Activated B cell treated with CpG ODN at 0.5 μM for 24 hours (primary cell): ENCODE data around the gene TMEM170B. TPM values are rescaled to one million over a fixed set of nuclear protein-coding genes. Genes with fewer than 3 reads are reported as not detected.

Source experiments
- ATAC-seq: fragments of 200-7000 bp; cut with Tn5 transposase; one replicate; pipeline ENCODE4 v1.10.0; 2021; ENCODE audit warnings: low read depth, mild to moderate bottlenecking, moderate library complexity
- CTCF ChIA-PET: fragments of 350-600 bp; sonication (Branson Sonifier 250); formaldehyde crosslinking; loops from one replicate; lab custom pipeline; 2021; ENCODE audit warnings: antibody characterized with exemption; lab: Charles Lee
- POLR2A ChIA-PET: fragments of 350-600 bp; sonication (Branson Sonifier 250); formaldehyde crosslinking; loops from one replicate; lab custom pipeline; 2021; ENCODE audit warnings: antibody characterized with exemption; lab: Charles Lee
- DNase-seq: peaks from one replicate; pipeline ENCODE4 v3.0.0; 2022
- H3K27ac Mint-ChIP-seq: one replicate; pipeline ENCODE4 v1.8.0; 2020; ENCODE audit warnings: mixed read lengths
- H3K27me3 Mint-ChIP-seq: one replicate; pipeline ENCODE4 v1.8.0; 2021; ENCODE audit warnings: mixed read lengths
- H3K36me3 Mint-ChIP-seq: one replicate; pipeline ENCODE4 v1.8.0; 2021; ENCODE audit warnings: low read depth, mixed read lengths
- H3K4me1 Mint-ChIP-seq: one replicate; pipeline ENCODE4 v1.8.0; 2021; ENCODE audit warnings: mixed read lengths
- H3K4me3 Mint-ChIP-seq: one replicate; pipeline ENCODE4 v1.8.0; 2020; ENCODE audit warnings: mild to moderate bottlenecking, mixed read lengths
- H3K9me3 Mint-ChIP-seq: one replicate; pipeline ENCODE4 v1.8.0; 2020; ENCODE audit warnings: mixed read lengths
- CTCF ChIP-seq: fragments of 200-600 bp; IDR thresholded peaks from one replicate; pipeline ENCODE4 v1.8.0; 2022; ENCODE audit warnings: antibody characterized with exemption, mild to moderate bottlenecking
- intact Hi-C: fragments of 100-400 bp; cut with micrococcal nuclease; formaldehyde crosslinking; loops from one replicate; pipeline ENCODE4 v1.15.1; 2024
- total RNA-seq: library from RNA; stranded (reverse); gene quantifications from 2 replicates; pipeline ENCODE4 v1.2.3, GENCODE V29; 2022

Gene TMEM170B
- total RNA-seq, 1 donor from 2014 or later, result 2.6 TPM

DNA sequence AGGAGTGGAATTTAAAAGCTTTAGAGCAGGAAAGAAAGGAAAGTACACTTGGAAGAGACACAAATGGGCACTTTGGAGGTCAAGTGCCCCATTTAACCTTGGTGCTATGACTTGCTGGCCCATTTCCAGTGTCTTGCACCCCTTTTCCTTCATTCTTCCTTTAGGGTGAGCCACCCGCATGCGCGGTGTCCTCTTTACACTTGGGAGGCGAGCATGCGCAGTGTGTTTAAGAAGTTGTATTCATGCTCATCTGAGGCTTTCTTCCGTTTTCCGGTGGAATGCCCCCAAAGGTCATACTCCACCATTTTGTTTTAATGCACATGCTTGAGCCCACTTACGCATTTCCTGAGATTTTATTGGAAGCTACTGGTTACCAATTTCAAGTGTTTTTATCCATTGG lies 29.1 kb downstream of the TMEM170B start:
- no peak for ATAC-seq
- TF ChIP-seq CTCF, result no peak
- Mint-ChIP-seq H3K27ac (no peak overlapping the region), H3K36me3 (peaks cover 11% of the 10 kb centered on the region), H3K9me3 (no peaks in the 10 kb centered on the region), H3K4me1 (no peaks in the 10 kb centered on the region), H3K4me3 (no peak overlapping the region), H3K27me3 (no peaks in the 10 kb centered on the region)
- intact Hi-C loops, result no loop called here
- ChIA-PET CTCF (interaction anchor here (1.3 kb wide), 1 partner anchor 9 kb away, joined by 5 read pairs; no protein-coding TSS in a partner anchor), POLR2A (no interaction called here)
- no peak for DNase-seq

DNA sequence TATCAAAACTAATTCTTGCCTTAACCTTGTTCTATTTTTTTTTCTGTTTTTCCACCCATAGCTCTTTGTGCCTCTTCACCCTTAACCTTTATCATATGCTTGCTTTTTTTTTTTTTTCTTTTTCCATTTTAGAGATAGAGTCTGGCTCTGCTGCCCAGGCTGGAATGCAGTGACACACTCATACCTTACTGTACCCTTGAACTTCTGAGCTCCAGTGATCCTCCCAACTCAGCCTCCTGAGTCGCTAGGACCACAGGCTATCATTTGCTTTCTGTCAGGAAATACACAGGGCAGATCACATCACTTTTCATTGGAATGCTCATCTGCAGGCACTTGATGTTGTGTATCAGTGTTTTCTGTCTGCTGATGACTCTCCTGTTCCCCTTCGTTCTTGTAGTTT lies 33.5 kb downstream of the TMEM170B start:
- Mint-ChIP-seq H3K27me3 (no peaks in the 10 kb centered on the region), H3K4me3 (no peak overlapping the region), H3K27ac (no peak overlapping the region), H3K9me3 (no peaks in the 10 kb centered on the region), H3K36me3 (peaks cover 7% of the 10 kb centered on the region), H3K4me1 (peaks cover 2% of the 10 kb centered on the region)
- ChIA-PET CTCF (no interaction called here), POLR2A (no interaction called here)
- intact Hi-C loops, result no loop called here
- DNase-seq (no peak), ATAC-seq (no peak)
- no peak for TF ChIP-seq CTCF

DNA sequence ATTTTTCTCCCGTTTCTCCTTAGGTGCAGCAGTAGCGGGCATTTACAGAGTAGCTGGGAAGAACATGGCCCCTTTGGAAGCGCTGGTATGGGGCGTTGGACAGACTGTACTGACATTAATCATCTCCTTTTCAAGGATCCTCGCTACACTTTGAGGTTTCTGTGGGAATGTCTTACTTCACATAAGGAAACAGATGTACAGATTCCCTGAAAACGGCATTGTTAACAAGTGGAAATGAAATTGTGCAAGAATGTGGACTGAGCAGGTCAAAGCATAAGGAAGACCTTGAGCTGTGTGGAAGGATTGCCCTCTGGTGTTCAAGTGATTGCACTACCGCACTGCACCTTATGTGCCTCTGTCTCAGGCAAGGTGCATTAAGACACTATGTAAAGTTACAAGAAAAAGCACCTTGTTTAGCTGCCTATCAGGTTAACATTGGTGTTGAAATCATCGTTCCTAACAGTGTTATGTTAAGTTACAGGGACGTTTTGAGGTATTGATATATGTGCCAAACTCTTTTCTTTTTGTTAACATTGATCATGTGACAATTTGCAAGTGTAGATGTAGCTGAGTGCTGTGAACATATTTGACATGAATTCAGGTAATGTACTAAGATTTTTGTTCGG lies 38.0 kb downstream of the TMEM170B start:
- TF ChIP-seq CTCF, result peak; percentile 73
- POLR2A ChIA-PET, result interaction anchor here (1.8 kb wide), 1 partner anchor 431 kb away, joined by 6 read pairs; no protein-coding TSS in a partner anchor
- H3K36me3 Mint-ChIP-seq, result no peaks in the 10 kb centered on the region
- CTCF ChIA-PET, result interaction anchor here (0.7 to 1.9 kb wide), 19 partner anchors 8 to 1097 kb away, joined by 3 to 30 read pairs (median 5); partner anchors contain the start of gene SMIM13
- intact Hi-C loops, result loop anchor here (1.0 to 2.0 kb wide), 8 partner anchors 37 to 728 kb away; no protein-coding TSS in a partner anchor
- H3K27me3 Mint-ChIP-seq, result no peaks in the 10 kb centered on the region
- no peak overlapping the region for H3K4me3 Mint-ChIP-seq
- peaks cover 2% of the 10 kb centered on the region for H3K4me1 Mint-ChIP-seq
- no peak for DNase-seq
- no peaks in the 10 kb centered on the region for H3K9me3 Mint-ChIP-seq
- peak; percentile 100 for ATAC-seq
- H3K27ac Mint-ChIP-seq, result no peak overlapping the region

DNA sequence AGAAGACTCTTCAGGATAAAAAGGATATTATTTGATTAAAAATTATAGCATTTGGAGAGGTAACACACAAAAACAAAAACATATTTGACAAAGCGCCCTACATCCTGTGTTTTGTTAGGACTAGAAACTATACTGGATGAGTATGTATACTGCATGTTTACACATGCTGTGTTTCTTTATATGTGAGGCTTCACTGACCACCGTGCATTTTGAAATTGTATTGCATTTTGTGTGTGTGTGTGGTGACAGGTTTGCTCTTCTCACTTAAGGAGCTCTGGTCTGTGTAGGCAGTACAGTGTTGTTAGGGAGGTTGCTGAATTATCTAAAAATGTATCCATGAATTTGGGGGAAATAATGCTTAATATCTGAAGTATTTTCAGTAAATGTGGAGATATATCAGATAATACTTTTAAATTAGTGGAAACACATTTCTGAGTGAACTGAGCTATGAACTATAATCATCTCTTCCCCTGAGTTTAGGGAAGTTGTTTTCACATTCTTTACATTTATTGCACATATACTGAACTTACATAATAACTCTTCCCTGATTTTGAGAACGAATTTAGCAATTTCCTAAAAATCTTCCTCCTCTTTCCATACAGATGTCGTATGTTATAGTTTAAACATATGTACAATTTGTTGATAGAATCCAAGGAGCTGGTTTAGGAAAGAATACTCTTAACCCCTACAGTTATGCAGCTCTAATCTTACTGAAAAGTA lies 43.3 kb downstream of the TMEM170B start:
- no peak for ATAC-seq
- CTCF ChIA-PET, result interaction anchor here (1.1 kb wide), 1 partner anchor 924 kb away, joined by 4 read pairs; no protein-coding TSS in a partner anchor

More for the DNA sequence above, 43.3 kb downstream of the TMEM170B start:
- Mint-ChIP-seq H3K36me3 (no peaks in the 10 kb centered on the region), H3K4me3 (no peak overlapping the region), H3K9me3 (no peaks in the 10 kb centered on the region), H3K4me1 (no peaks in the 10 kb centered on the region), H3K27me3 (peaks cover 3% of the 10 kb centered on the region), H3K27ac (no peak overlapping the region)
- TF ChIP-seq CTCF, result no peak
- POLR2A ChIA-PET, result no interaction called here
- intact Hi-C loops, result no loop called here
- no peak for DNase-seq
